ENCODE measurements around the gene FGL2. TPM values are rescaled to one million over a fixed set of nuclear protein-coding genes. Genes with fewer than 3 reads are reported as not detected.

FGL2 gene
- total and polyA plus RNA-seq, 10 donors = 13.2 to 204 (median 127) TPM

GRCh38 chr7:77246026-77246640 lies 46.5 kb upstream of the FGL2 start:
- H3K4me3 ChIP-seq = no peak overlapping the region
- intact Hi-C loops (cut with DNase I; ENCODE audit: low total_unique reads) = loop anchor here (5.0 to 10.0 kb wide), 2 partner anchors 81 to 121 kb away; partner anchors contain the start of gene CCDC146
- no peak for TF ChIP-seq CTCF (IDR thresholded peaks at IDR 0.05 in 8 of 11, conservative IDR thresholded peaks at IDR 0.05 in 3 of 11)
- no peak for TF ChIP-seq POLR2AphosphoS5 (IDR thresholded peaks at IDR 0.05)
- no peak for TF ChIP-seq POLR2A (IDR thresholded peaks at IDR 0.05)
- H3K9me3 ChIP-seq = no peaks in the 10 kb centered on the region
- 64 to 73% (median 68%) methylated on average over 5 of the region's 5 CpGs for WGBS, 5 donors
- H3K36me3 ChIP-seq = peaks cover 0 to 10% (median 0%) of the 10 kb centered on the region in 6 donors
- no peak for DNase-seq
- H3K27ac ChIP-seq = peak overlapping the region in 1 of 8 donors; percentile 22
- H3K4me1 ChIP-seq = peaks cover 0 to 25% (median 14%) of the 10 kb centered on the region in 6 donors
- no peaks in the 10 kb centered on the region for H3K27me3 ChIP-seq (replicated peaks in 1 of 7)

- Histone ChIP-seq H3K4me3 (no peak overlapping the region), H3K9me3 (no peaks in the 10 kb centered on the region), H3K27me3 (replicated peaks in 1 of 7) (no peaks in the 10 kb centered on the region), H3K4me1 (peaks cover 0 to 25% (median 16%) of the 10 kb centered on the region in 6 donors), H3K36me3 (peaks cover 0 to 10% (median 0%) of the 10 kb centered on the region in 6 donors), H3K27ac (peak overlapping the region in 3 of 8 donors; percentile 1 to 29 (median 22))
- intact Hi-C loops (cut with DNase I; ENCODE audit: low total_unique reads) = loop anchor here (5.0 to 10.0 kb wide), 2 partner anchors 82 to 120 kb away; partner anchors contain the start of gene CCDC146
- WGBS, 5 donors = 62 to 75% (median 68%) methylated on average over 7 of the region's 7 CpGs
- TF ChIP-seq POLR2A (IDR thresholded peaks at IDR 0.05) (no peak), POLR2AphosphoS5 (IDR thresholded peaks at IDR 0.05) (peak in 2 of 3 donors; percentile 6 to 54)
- no peak for DNase-seq
Measured at GRCh38 chr7:77245015-77245755, 45.6 kb upstream of the FGL2 start.

- Histone ChIP-seq H3K27ac (peak overlapping the region in 1 of 8 donors; percentile 1), H3K4me1 (peaks cover 0 to 33% (median 21%) of the 10 kb centered on the region in 6 donors), H3K27me3 (replicated peaks in 1 of 7) (no peaks in the 10 kb centered on the region), H3K4me3 (no peak overlapping the region), H3K36me3 (peaks cover 0 to 10% (median 0%) of the 10 kb centered on the region in 6 donors), H3K9me3 (no peaks in the 10 kb centered on the region)
- DNase-seq = no peak
- TF ChIP-seq POLR2A (IDR thresholded peaks at IDR 0.05) (no peak), CTCF (IDR thresholded peaks at IDR 0.05 in 8 of 11, conservative IDR thresholded peaks at IDR 0.05 in 3 of 11) (no peak), POLR2AphosphoS5 (IDR thresholded peaks at IDR 0.05) (no peak)
- intact Hi-C loops (cut with DNase I; ENCODE audit: low total_unique reads) = loop anchor here (10.0 kb wide), 1 partner anchor 120 kb away; the partner anchor contains the start of gene CCDC146
- 86 to 95% (median 89%) methylated on average over 6 of the region's 6 CpGs for WGBS, 5 donors
Measured at GRCh38 chr7:77244222-77244934, 44.8 kb upstream of the FGL2 start.

- peak overlapping the region in 4 of 8 donors; percentile 34 to 45 (median 38) for H3K27ac ChIP-seq
- TF ChIP-seq CTCF (IDR thresholded peaks at IDR 0.05 in 8 of 11, conservative IDR thresholded peaks at IDR 0.05 in 3 of 11) (no peak), POLR2AphosphoS5 (IDR thresholded peaks at IDR 0.05) (no peak), POLR2A (IDR thresholded peaks at IDR 0.05) (no peak)
- intact Hi-C loops (cut with DNase I; ENCODE audit: low total_unique reads) = loop anchor here (10.0 kb wide), 1 partner anchor 118 kb away; the partner anchor contains the start of gene CCDC146
- no peaks in the 10 kb centered on the region for H3K9me3 ChIP-seq
- 66 to 79% (median 76%) methylated on average over 2 of the region's 2 CpGs for WGBS, 5 donors
- H3K4me3 ChIP-seq = no peak overlapping the region
- no peak for DNase-seq
- H3K4me1 ChIP-seq = peaks cover 0 to 50% (median 35%) of the 10 kb centered on the region in 6 donors
- no peaks in the 10 kb centered on the region for H3K27me3 ChIP-seq (replicated peaks in 1 of 7)
- H3K36me3 ChIP-seq = peaks cover 0 to 12% (median 0%) of the 10 kb centered on the region in 6 donors
Measured at GRCh38 chr7:77242554-77242953, 42.9 kb upstream of the FGL2 start.

Data from spleen (tissue), 11 donors.